NCI-H446 treated with DMSO at 0.1 percent for 48 hours (cell line): ENCODE measurements around the gene ATP6V0A1.

Experiments
- DNase-seq: peaks from one replicate; lab custom pipeline; 2025; lab: John Stamatoyannopoulos, UW

ATP6V0A1 gene

GRCh38 chr17:42562388-42563142 is 103.9 kb downstream of the ATP6V0A1 start:
- no peak for DNase-seq

- no peak for DNase-seq
Observed at GRCh38 chr17:42563143-42563509, 104.4 kb downstream of the ATP6V0A1 start.

GRCh38 chr17:42563543-42563942 is 104.9 kb downstream of the ATP6V0A1 start:
- DNase-seq, result no peak

- DNase-seq, result no peak
Observed at GRCh38 chr17:42563950-42564349, 105.3 kb downstream of the ATP6V0A1 start.

- DNase-seq, result no peak
Observed at GRCh38 chr17:42564815-42565522, 106.3 kb downstream of the ATP6V0A1 start.

GRCh38 chr17:42565523-42566214 is 107.0 kb downstream of the ATP6V0A1 start:
- no peak for DNase-seq

- no peak for DNase-seq
Observed at GRCh38 chr17:42566215-42566882, 107.7 kb downstream of the ATP6V0A1 start.

GRCh38 chr17:42566883-42567573 is 108.3 kb downstream of the ATP6V0A1 start, which contains the start of gene MLX:
Gene MLX (plus strand): TSS chr17:42567100. CDS start chr17:42567125, 25 bp downstream.
- DNase-seq, result peak; percentile 69

- DNase-seq, result no peak
Observed at GRCh38 chr17:42568341-42569111, 109.8 kb downstream of the ATP6V0A1 start.

- no peak for DNase-seq
Observed at GRCh38 chr17:42571435-42572225, 113.0 kb downstream of the ATP6V0A1 start.
